Thyroid gland (tissue), 4 donors: ENCODE data around the gene MDC1.

Experiments
- POLR2A ChIP-seq, 2 donors: fragments of 450-650 bp; IDR thresholded peaks; one replicate each; pipeline ENCODE4 v1.6.1; 2017; ENCODE audit warnings: antibody characterized with exemption in 2 of 2, mild to moderate bottlenecking in 2 of 2, moderate library complexity in 1 of 2
- TF ChIP-seq, protein P1 (sequence below), 6 experiments: fragments of 200-600 bp in 3 of 6; fragments of 450-650 bp in 3 of 6; sonication (generic) in 3 of 6; IDR thresholded peaks; one replicate each; pipeline ENCODE4 v1.5.1; 2016 to 2019; ENCODE audit warnings: antibody characterized with exemption in 6 of 6, mild to moderate bottlenecking in 2 of 6, inconsistent platforms in 1 of 6, moderate library complexity in 1 of 6

DNA sequence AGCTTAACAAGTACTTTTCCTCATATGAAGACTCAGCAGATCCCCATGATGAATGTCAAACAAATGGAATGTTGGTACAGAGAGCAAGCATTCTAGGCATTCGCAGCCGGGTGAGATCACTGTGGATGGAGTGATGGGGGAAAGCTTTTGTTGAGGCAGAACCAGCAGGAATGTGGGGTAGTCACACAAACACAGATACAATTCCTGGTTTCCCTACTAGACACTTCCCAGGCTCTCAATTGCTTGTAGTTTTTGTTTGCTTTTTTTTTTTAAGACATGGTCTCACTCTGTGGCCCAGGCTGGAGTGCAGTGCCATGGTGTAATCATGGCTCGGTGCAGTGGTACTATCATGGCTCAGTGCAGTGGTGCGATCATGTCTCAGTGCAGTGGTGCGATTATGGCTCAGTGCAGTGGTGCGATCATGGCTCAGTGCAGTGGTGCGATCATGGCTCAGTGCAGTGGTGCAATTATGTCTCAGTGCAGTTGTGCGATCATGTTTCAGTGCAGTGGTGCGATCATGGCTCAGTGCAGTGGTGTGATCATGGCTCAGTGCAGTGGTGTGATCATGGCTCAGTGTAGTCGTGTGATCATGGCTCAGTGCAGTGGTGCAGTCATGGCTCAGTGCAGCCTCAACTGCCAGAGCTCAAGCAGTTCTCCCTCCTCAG lies 42.6 kb upstream of the MDC1 start:
- TF ChIP-seq, protein P1, sequence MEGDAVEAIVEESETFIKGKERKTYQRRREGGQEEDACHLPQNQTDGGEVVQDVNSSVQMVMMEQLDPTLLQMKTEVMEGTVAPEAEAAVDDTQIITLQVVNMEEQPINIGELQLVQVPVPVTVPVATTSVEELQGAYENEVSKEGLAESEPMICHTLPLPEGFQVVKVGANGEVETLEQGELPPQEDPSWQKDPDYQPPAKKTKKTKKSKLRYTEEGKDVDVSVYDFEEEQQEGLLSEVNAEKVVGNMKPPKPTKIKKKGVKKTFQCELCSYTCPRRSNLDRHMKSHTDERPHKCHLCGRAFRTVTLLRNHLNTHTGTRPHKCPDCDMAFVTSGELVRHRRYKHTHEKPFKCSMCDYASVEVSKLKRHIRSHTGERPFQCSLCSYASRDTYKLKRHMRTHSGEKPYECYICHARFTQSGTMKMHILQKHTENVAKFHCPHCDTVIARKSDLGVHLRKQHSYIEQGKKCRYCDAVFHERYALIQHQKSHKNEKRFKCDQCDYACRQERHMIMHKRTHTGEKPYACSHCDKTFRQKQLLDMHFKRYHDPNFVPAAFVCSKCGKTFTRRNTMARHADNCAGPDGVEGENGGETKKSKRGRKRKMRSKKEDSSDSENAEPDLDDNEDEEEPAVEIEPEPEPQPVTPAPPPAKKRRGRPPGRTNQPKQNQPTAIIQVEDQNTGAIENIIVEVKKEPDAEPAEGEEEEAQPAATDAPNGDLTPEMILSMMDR (IDR thresholded peaks at IDR 0.05), result no peak
- TF ChIP-seq POLR2A (IDR thresholded peaks at IDR 0.05), result no peak
